Stomach (tissue), 19 donors: ENCODE measurements around the gene STAC3. TPM values are rescaled to one million over a fixed set of nuclear protein-coding genes. Genes with fewer than 3 reads are reported as not detected.
"Not testable (repeated sequence)": the region's sequence is repeated elsewhere in the genome, so short reads cannot be mapped to it uniquely, and the experiment has no call there.

Experiments used
- DNase-seq, 2 donors: peaks; one replicate each; pipeline versions ENCODE4 v3.0.0 to v3.0.0-alpha.2; 2013 to 2019
- H3K27ac ChIP-seq, 5 donors: fragments of 200-600 bp in 4 of 5; sonication (generic) in 4 of 5; one replicate each; pipeline ENCODE4 v1.5.1; 2013 to 2019; ENCODE audit warnings: mild to moderate bottlenecking in 1 of 5, moderate library complexity in 1 of 5
- H3K27me3 ChIP-seq, 3 donors: fragments of 200-600 bp; sonication (generic); one replicate each; pipeline ENCODE4 v1.5.1; 2017 to 2019; ENCODE audit warnings: mixed run types in 1 of 3
- H3K36me3 ChIP-seq, 4 donors: fragments of 200-600 bp; sonication (generic); 1 replicate in 3 of 4; 2 replicates in 1 of 4; pipeline ENCODE4 v1.5.1; 2016 to 2019
- H3K4me1 ChIP-seq, 4 donors: fragments of 200-600 bp; sonication (generic); one replicate each; pipeline ENCODE4 v1.5.1; 2016 to 2019
- H3K4me3 ChIP-seq, 4 donors: fragments of 200-600 bp; sonication (generic) in 3 of 4; one replicate each; pipeline ENCODE4 v1.5.1; 2016 to 2019; ENCODE audit warnings: mild to moderate bottlenecking in 1 of 4
- H3K9me3 ChIP-seq, 4 donors: fragments of 200-600 bp; sonication (generic); one replicate each; pipeline ENCODE4 v1.5.1; 2016 to 2019
- CTCF ChIP-seq, 7 experiments: fragments of 450-650 bp in 4 of 7; fragments of 200-600 bp in 3 of 7; sonication (generic) in 3 of 7; IDR thresholded peaks; one replicate each; pipeline ENCODE4 v1.5.1; 2016 to 2019; ENCODE audit warnings: antibody characterized with exemption in 7 of 7, control low read depth in 2 of 7, mild to moderate bottlenecking in 1 of 7
- EP300 ChIP-seq: sonication (generic); formaldehyde crosslinking; IDR thresholded peaks from one replicate; pipeline ENCODE4 v1.6.1; 2017; ENCODE audit warnings: antibody characterized with exemption
- POLR2A ChIP-seq, 4 donors: fragments of 450-650 bp; IDR thresholded peaks; one replicate each; pipeline ENCODE4 v1.6.1; 2016; ENCODE audit warnings: antibody characterized with exemption in 4 of 4, control low read depth in 2 of 4, mild to moderate bottlenecking in 1 of 4, moderate library complexity in 1 of 4
- POLR2AphosphoS5 ChIP-seq, 3 donors: sonication (generic); formaldehyde crosslinking; IDR thresholded peaks; one replicate each; pipeline ENCODE4 v1.6.1; 2016; ENCODE audit warnings: antibody characterized with exemption in 3 of 3
- whole genome bisulfite sequencing, 5 donors: extraction: QIAGEN DNeasy Blood & Tissue Kit in 3 of 5; methylation state at CpG; one replicate each; pipeline versions ENCODE4 v1.1.5 to v1.1.7; 2013 to 2018; 5-methylcytosine and 5-hydroxymethylcytosine counted together
- intact Hi-C: fragments of 100-400 bp; cut with DNase I; formaldehyde crosslinking; loops from one replicate; pipeline ENCODE4 v1.15.1; 2023; ENCODE audit warnings: low total_unique reads
- long read RNA-seq, 10 donors: transcript quantifications; one replicate each; lab custom pipeline, GENCODE V29; 2026
- polyA plus RNA-seq, 3 donors: library from polyadenylated mRNA; stranded (reverse); fragments of 200-250 nt; gene quantifications; one replicate each; pipeline ENCODE4 v1.2.3, GENCODE V29; 2013
- total RNA-seq, 5 donors: library from RNA; depleted of rRNA; stranded (reverse); fragments of >200 nt; gene quantifications; one replicate each; pipeline versions ENCODE4 v1.1.0 to v1.2.3, GENCODE V29; 2014 to 2016
- donor health status: healthy with polysubstance abuse.
- donor health status: Bipolar disorder and iron deficiency.
- donor health status: healthy.

STAC3 gene
- 1 to 10 TPM in 2 of 5 donors, under 1 TPM in 2, not detected in 1; 0.55 to 5.1 (median 1.6) TPM for total RNA-seq
- 1 to 10 TPM; 1.3 to 3.8 (median 3.5) TPM for polyA plus RNA-seq
- long read RNA-seq, donor 1, result 0 reads
- long read RNA-seq, donor 2, result 0 reads
- long read RNA-seq, donor 3, result 0 reads
- long read RNA-seq, donor 4, result 0 reads
- long read RNA-seq, donor 5, result 0 reads
- long read RNA-seq, donor 6, result 0 reads
- long read RNA-seq, donor 7, result 0 reads
- long read RNA-seq, donor 8, result 0 reads
- long read RNA-seq, donor 9, result 0 reads
- long read RNA-seq, donor 10, result 0 reads

- Histone ChIP-seq H3K36me3 (peaks cover 6 to 27% (median 20%) of the 10 kb centered on the region in 4 donors), H3K4me1 (no peaks in the 10 kb centered on the region), H3K9me3 (no peaks in the 10 kb centered on the region), H3K27ac (no peak within 1 kb of the TSS), H3K4me3 (no peak within 1 kb of the TSS), H3K27me3 (peaks cover 0 to 6% (median 0%) of the 10 kb centered on the region in 3 donors)
- DNase-seq, result no peak
- WGBS, 5 donors, result 48 to 80% (median 75%) methylated on average over 7 of the region's 7 CpGs
- intact Hi-C loops, result no loop called here
- no peak for TF ChIP-seq EP300
- TF ChIP-seq POLR2A (IDR thresholded peaks at IDR 0.05), result no peak
- TF ChIP-seq POLR2AphosphoS5 (IDR thresholded peaks at IDR 0.05), result no peak
- TF ChIP-seq CTCF (IDR thresholded peaks at IDR 0.05), result no peak
Observed at GRCh38 chr12:57250956-57251355, at the start of gene STAC3. STAC3 (minus strand) TSS chr12:57251187; CDS start chr12:57249636, 1,551 bp downstream.

- Histone ChIP-seq H3K27me3 (no peaks in the 10 kb centered on the region), H3K4me1 (no peaks in the 10 kb centered on the region), H3K36me3 (peaks cover 54 to 100% (median 96%) of the 10 kb centered on the region in 4 donors), H3K4me3 (no peak overlapping the region), H3K27ac (no peak overlapping the region), H3K9me3 (no peaks in the 10 kb centered on the region)
- TF ChIP-seq POLR2A (IDR thresholded peaks at IDR 0.05) (no peak), POLR2AphosphoS5 (IDR thresholded peaks at IDR 0.05) (no peak)
- WGBS, 5 donors, result 31 to 80% (median 48%) methylated on average over 1 of the region's 1 CpG
- no peak for DNase-seq
- intact Hi-C loops, result no loop called here
Observed at GRCh38 chr12:57299514-57300016, 48.6 kb upstream of the STAC3 start.

GRCh38 chr12:57296291-57296690 is 45.3 kb upstream of the STAC3 start:
- H3K27me3 ChIP-seq, result no peaks in the 10 kb centered on the region
- H3K4me1 ChIP-seq, result no peaks in the 10 kb centered on the region
- no peak overlapping the region for H3K4me3 ChIP-seq
- no peak for DNase-seq
- no peak overlapping the region for H3K27ac ChIP-seq
- peaks cover 50 to 100% (median 98%) of the 10 kb centered on the region in 4 donors for H3K36me3 ChIP-seq
- TF ChIP-seq POLR2AphosphoS5 (IDR thresholded peaks at IDR 0.05), result no peak
- TF ChIP-seq EP300, result no peak
- no peak for TF ChIP-seq POLR2A (IDR thresholded peaks at IDR 0.05)
- intact Hi-C loops, result no loop called here
- 92 to 96% (median 94%) methylated on average over 4 of the region's 4 CpGs for WGBS, 5 donors
- no peaks in the 10 kb centered on the region for H3K9me3 ChIP-seq

GRCh38 chr12:57282073-57282472 is 31.1 kb upstream of the STAC3 start:
- peaks cover 0 to 15% (median 6%) of the 10 kb centered on the region in 4 donors for H3K4me1 ChIP-seq
- DNase-seq, H3K27me3 ChIP-seq, H3K9me3 ChIP-seq, H3K4me3 ChIP-seq, intact Hi-C loops, H3K27ac ChIP-seq: not testable (repeated sequence)
- peaks cover 47 to 100% (median 91%) of the 10 kb centered on the region in 4 donors for H3K36me3 ChIP-seq
- WGBS, 5 donors, result 92 to 94% (median 93%) methylated on average over 12 of the region's 12 CpGs

- WGBS, 5 donors, result 56 to 73% (median 69%) methylated on average over 9 of the region's 9 CpGs
- H3K36me3 ChIP-seq, result peaks cover 47 to 99% (median 91%) of the 10 kb centered on the region in 4 donors
- peaks cover 0 to 15% (median 6%) of the 10 kb centered on the region in 4 donors for H3K4me1 ChIP-seq
- TF ChIP-seq CTCF (IDR thresholded peaks at IDR 0.05), result no peak
- TF ChIP-seq POLR2A (IDR thresholded peaks at IDR 0.05), result no peak
- TF ChIP-seq POLR2AphosphoS5 (IDR thresholded peaks at IDR 0.05), result peak in 1 of 3 donors; percentile 77
- TF ChIP-seq EP300, result no peak
- H3K9me3 ChIP-seq, result no peaks in the 10 kb centered on the region
- peak overlapping the region in 3 of 5 donors; percentile 39 to 66 (median 40) for H3K27ac ChIP-seq
- no peaks in the 10 kb centered on the region for H3K27me3 ChIP-seq
- no peak overlapping the region for H3K4me3 ChIP-seq
- intact Hi-C loops, result no loop called here
- DNase-seq, result peak; percentile 39 to 77
Observed at GRCh38 chr12:57280211-57281062, 29.4 kb upstream of the STAC3 start.
